Hematopoietic multipotent progenitor cell (in vitro differentiated cells): ENCODE measurements around the gene MGA. TPM values are rescaled to one million over a fixed set of nuclear protein-coding genes. Genes with fewer than 3 reads are reported as not detected.
"Not testable (repeated sequence)": the region's sequence is repeated elsewhere in the genome, so short reads cannot be mapped to it uniquely, and the experiment has no call there.

ENCODE experiments used
- DNase-seq, 3 donors: peaks; one replicate each; pipeline ENCODE4 v3.0.0-alpha.2; 2011 to 2015; ENCODE audit warnings: low read depth in 2 of 3, low spot score in 2 of 3
- total RNA-seq: library from RNA; depleted of rRNA; stranded (reverse); fragments of >200 nt; gene quantifications from one replicate; pipeline ENCODE4 v1.2.3, GENCODE V29; 2012

MGA gene
- total RNA-seq, 1 donor, result 23.4 TPM

GRCh38 chr15:41703120-41703519, 42.9 kb downstream of the MGA start:
- DNase-seq, result no peak

GRCh38 chr15:41713047-41713446, 52.8 kb downstream of the MGA start:
- DNase-seq, result no peak

DNA sequence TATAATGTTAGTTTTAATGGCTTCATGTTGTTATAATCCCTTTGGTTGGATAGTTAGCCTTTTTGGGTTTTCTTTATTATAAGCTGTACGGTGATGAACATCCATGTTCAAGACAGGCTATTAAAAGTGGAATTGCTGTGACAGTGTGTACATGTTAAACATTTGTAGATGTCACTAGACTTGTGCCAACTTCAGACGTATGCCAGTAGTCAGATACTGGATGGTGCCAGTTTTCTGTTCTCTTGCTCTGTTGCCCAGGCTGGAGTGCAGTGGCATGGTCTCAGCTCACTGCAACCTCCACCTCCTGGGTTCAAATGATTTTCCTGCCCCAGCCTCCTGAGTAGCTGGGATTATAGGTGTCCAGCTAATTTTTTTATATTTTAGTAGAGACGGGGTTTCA, 54.1 kb downstream of the MGA start:
- DNase-seq, result no peak

- no peak for DNase-seq
Observed at GRCh38 chr15:41716864-41717263, 56.7 kb downstream of the MGA start.

DNA sequence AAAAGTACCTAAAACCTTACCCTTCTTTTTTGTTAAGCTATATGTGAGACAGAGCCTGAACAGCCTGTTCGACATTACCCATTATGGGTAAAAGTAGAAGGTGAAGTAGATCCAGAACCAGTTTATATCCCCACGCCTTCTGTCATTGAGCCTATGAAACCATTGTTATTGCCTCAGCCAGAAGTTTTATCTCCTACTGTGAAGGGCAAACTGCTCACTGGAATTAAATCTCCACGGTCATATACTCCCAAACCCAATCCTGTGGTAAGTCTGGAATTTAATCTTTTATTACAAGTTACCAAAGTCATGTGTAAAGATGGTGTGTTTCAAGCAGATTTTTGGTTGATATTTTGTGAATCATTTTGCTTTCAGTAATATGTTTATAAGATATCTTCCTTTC, 66.9 kb downstream of the MGA start:
- DNase-seq, result no peak

GRCh38 chr15:41728061-41728460, 67.9 kb downstream of the MGA start:
- DNase-seq, result not testable (repeated sequence)

DNA sequence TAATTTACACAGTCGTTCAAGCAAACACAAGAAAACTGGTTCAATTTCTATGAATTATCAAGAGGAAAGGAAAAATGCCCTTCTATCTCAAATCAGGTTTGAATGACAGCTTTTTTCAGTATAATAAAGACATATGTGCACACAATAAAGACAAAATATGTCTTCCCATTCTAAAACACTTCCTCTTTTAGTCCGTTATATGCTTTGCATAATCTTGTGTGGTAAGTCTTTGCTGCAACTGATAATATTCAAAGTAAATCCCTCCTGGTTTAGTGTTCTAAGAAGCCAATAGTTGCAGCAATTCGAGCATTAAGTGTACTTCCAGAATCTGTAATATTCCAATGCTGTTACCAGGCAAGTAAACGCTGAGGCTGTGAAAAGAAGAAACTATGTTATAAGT, 70.3 kb downstream of the MGA start:
- DNase-seq, result peak in 2 of 3 donors; percentile 15 to 50

GRCh38 chr15:41732483-41732882, 72.3 kb downstream of the MGA start:
- DNase-seq, result no peak

GRCh38 chr15:41734079-41734478, 73.9 kb downstream of the MGA start:
- DNase-seq, result no peak

DNA sequence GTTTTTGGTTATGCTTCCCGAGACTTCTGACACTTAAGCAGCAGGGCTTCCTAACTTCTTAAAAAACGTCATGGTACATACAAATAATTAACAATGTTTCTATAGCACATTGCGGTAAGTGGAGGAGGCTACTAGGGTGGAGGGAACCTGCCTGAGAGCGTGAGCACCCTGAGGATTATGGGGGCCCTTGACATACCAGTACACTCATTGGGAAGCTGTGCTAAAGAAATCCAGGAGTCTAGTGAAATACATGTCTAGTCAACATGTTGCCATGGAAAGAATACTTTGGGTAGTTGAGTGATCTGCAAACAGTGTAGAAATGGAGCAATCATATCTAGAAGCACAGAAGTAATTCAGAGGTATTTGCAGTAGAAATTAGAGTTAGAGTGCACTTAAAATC, 74.8 kb downstream of the MGA start:
- DNase-seq, result no peak

- DNase-seq, result not testable (repeated sequence)
Observed at GRCh38 chr15:41735492-41735891, 75.3 kb downstream of the MGA start.

GRCh38 chr15:41746802-41747201, 86.6 kb downstream of the MGA start:
- no peak for DNase-seq

- DNase-seq, result peak in 1 of 3 donors; percentile 11
Observed at GRCh38 chr15:41756198-41756597, 96.0 kb downstream of the MGA start.

- DNase-seq, result peak; percentile 30 to 89 (median 80)
Observed at GRCh38 chr15:41772720-41773331, 112.6 kb downstream of the MGA start.

DNA sequence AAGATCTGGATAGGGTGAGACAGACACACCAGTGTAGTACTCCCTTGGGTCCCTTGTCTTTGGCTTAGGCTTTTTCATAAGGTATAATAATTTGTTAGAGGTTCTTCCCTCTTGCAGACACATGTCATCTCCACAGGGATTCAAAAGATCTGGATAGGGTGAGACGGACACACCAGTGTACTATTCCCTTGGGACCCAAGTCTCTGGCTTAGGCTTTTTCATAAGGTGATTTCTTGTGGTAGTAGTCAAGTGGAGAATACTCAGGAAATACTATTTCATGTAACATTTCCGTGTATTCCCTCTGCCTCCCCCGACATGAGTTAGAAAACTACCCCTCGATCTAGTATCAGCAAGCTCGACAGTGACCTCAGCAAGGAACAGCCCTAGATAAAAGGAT, 113.1 kb downstream of the MGA start:
- no peak for DNase-seq

DNA sequence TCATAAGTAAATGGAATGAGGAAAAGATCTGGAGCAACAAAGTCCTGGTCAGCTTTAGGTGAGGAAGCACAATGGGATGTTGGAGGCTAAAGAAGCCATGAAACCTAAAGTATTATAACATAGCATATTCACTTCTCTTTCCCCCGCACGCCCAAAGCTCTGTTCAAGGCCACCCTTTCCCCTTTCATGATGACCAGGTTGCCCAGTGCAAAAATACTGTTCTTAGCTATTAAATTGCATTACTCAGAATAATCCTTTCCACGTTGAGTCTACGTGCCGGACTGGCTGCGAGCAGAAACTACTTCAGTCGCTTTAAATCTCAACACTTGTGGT, 113.5 kb downstream of the MGA start:
- no peak for DNase-seq

DNA sequence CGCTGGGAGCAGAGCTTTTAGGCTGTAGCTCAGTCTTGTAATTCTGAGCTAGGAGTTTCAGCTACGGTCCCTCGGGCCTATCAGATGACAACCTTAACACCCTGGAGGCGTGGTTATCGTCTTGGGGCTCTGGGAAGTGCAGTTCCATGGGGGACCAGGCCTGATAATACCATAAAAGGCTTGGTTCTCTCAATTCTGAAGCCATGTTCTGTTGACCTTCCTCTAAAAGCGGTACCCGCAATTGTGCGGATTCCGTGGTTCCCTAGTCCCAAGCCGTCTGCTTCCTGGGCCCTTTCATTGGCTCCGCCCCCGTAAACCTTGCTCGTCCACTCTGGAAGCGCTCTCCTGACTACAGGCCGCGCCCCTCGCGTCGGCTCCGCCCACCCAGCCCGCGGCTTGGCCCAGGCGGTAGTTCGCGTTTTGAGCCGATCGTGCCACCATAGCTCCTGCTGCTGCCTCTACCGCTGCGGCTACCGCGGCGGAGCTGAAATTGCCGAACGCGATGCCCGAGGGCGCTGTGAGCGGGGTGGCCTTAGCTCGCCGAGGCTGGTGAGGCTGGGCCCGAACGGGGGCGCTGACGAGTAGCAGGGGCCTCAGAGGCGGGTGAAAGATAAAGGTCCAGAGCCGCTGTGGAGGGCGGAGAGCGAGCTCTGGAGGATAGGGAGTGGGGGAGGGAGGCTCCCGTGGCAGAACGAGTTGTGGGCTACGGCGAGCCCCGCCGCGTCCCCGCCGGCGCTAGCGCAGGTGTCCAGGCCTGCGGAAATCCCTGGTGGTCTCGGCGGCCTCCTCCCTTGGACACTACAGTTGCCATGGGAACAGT, 114.1 kb downstream of the MGA start, which contains the start of gene MAPKBP1:
Gene MAPKBP1 (plus strand): TSS at position 423 of the 820 bp plus-strand sequence. CDS start 792 bp downstream, outside the sequence.
- peak; percentile 96 to 99 (median 98) for DNase-seq

DNA sequence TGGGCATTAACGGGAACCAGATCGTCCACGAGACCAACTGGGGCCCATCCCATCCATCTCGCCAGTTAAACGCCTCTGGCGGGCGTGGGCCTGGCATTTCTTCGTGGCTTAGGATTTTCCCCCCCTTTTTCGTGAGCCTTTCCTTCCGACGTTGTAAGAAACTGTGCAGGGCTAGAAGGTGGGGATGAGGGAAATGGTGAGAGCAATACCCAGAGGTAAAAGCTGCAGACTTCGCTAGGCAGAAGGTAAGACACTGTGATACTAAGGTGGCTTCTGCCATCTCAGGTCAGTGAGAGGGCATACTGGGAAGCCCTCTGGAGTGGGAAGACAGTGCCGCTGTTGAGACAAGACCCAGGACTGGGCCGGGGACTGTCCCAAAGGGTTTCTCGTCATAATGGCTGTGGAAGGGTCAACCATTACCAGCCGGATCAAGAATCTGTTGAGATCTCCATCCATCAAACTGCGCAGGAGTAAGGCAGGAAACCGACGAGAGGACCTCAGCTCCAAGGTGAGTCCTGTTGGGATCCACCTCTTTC, 114.7 kb downstream of the MGA start:
- DNase-seq, result no peak

DNA sequence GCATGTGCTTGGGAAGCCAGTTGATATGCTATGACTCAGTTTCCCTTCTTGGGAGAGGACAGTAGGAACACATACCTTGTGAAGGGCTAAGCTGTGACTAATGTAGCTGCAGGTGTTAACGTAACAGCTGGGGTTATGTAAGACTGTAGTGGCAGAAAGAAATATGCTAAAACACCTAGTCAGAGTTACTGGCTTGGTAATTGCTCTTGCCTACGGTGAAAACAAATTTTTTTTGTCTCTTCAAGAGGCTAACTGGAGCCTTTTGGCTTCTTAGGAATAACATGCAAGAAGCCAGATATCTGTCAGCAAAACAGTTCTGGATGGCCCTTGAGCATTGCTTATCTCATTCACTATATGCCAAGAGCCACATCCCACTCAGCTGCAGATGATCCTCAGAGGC, 115.4 kb downstream of the MGA start:
- no peak for DNase-seq

DNA sequence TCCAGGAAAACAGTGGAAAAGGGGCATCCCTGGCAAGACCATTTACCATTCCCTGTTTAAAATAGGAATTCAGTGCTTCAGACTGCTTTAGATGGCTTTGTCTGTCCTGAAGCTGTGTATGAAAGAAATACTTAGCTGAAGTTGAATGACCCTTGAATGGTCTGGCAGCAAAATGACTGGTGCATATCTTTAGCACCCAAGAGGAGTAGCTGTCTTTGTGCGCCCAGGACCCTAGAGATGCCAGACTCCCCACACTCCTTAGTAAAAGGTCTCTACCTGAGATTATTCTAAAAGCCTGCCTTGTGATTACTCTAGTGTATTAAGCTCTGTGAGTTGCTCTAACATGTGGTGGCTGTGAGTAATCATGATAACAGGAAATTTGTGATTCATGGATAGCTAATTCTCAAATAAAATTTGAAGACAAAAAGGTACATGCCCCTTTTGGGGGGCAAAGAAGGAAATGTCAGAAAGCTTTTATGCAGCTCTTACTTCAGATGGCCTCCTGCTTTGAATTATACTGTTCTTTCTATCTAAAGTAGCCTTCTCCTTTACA, 117.3 kb downstream of the MGA start:
- DNase-seq, result no peak

GRCh38 chr15:41778521-41778920, 118.3 kb downstream of the MGA start:
- no peak for DNase-seq

GRCh38 chr15:41779662-41780157, 119.5 kb downstream of the MGA start:
- no peak for DNase-seq
